Measurements from ENCODE around the gene TOMT.

Gene TOMT

DNA sequence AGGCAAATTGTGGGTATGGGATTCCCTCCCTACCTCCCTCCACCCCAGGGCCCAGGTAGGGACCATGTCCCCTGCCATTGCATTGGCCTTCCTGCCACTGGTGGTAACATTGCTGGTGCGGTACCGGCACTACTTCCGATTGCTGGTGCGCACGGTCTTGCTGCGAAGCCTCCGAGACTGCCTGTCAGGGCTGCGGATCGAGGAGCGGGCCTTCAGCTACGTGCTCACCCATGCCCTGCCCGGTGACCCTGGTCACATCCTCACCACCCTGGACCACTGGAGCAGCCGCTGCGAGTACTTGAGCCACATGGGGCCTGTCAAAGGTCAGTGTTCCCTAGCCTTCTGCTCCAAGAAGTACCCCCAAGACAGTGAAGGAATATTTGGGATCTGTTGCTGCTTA lies at the start of gene TOMT:
TSS of gene TOMT (plus strand) at position 37 of the 400 bp plus-strand sequence. CDS start at position 65, 28 bp downstream.
- no peak for DNase-seq

- DNase-seq, result no peak
Observed at GRCh38 chr11:72058416-72059034, 47.2 kb upstream of the TOMT start.

GRCh38 chr11:72061739-72062396 lies 43.9 kb upstream of the TOMT start:
- DNase-seq, result no peak

DNA sequence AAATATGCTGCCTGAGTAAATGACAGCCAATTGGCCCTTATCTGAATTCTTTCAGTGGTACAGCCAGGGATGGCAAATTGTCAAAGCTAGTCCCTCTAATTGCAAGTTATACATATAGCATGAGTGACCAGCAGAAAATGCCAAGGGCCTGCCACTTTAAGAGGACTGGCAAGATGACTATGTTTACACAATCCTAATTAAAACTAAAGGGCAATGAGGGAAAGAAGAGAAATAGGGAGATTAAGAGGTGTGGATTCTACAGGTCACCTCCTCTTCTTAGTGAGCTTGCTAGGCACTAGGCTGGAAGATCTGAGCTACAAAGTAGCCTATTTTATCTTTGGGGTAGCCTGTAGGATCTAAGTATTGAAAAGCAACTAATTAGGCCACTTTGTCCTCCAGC lies 38.9 kb upstream of the TOMT start:
- no peak for DNase-seq

GRCh38 chr11:72067266-72067665 lies 38.5 kb upstream of the TOMT start:
- no peak for DNase-seq

DNA sequence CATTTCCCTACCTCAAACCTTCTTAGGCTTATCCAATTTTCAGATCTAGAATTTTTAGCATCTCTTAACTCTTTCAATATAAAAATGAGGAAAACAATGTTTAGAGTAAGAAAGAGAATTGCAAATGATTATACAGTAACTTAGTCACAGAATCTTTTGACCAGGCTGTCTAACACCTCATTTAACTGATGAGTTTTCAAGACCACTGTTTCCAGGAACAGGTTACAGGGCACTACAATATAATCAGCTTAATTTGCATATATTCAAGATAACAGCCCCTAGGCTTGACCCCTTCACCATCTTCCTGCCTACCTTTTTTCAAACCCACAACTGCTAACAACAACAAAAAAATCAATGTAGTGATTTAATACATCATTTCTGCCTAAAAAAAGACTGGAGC lies 38.0 kb upstream of the TOMT start:
- no peak for DNase-seq

GRCh38 chr11:72069200-72069599 lies 36.5 kb upstream of the TOMT start:
- DNase-seq, result no peak

- DNase-seq, result peak in 1 of 2 donors; percentile 72
Observed at GRCh38 chr11:72069787-72070251, 35.9 kb upstream of the TOMT start.

- no peak for DNase-seq
Observed at GRCh38 chr11:72070491-72070890, 35.2 kb upstream of the TOMT start.

- no peak for DNase-seq
Observed at GRCh38 chr11:72072348-72072747, 33.4 kb upstream of the TOMT start.

DNA sequence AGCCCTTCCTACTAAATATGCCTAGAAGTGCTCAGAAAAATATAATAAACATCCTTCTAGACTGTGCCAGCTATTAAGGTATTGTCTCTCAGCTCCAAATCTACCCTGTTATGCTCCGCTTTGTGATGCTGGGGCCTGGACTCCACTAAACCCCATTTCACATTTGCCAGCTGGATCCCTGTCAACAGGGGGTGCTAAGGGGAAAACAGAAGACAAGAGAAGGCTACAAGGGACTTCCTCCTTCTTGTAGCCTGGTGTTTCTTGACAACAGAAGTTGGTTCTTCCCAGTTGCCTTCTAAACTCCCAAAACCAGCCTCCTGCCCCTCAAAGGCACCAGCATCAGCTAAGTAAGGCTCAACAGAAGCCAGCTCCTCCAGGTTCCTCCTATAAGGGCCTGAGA lies 30.6 kb upstream of the TOMT start:
- DNase-seq, result peak; percentile 15 to 16

DNA sequence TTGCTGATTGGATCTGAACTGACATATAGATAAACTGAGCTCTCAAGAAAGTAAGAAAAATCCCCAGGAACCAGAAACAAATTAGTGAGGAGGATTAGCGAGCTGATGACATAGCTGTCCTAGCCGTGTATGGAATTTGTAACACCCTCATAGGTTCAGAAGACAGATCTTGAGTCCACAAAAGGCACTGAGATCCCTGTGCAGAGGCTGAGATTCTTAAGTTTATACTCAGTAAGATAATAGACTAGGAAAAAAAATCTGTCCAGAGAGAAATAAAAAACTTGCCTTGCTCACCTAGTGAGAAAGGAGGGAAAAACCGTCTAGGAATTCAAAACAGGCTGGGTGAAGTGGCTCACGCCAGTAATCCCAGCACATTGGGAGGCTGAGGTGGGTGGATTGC lies 30.0 kb upstream of the TOMT start:
- DNase-seq, result no peak

DNA sequence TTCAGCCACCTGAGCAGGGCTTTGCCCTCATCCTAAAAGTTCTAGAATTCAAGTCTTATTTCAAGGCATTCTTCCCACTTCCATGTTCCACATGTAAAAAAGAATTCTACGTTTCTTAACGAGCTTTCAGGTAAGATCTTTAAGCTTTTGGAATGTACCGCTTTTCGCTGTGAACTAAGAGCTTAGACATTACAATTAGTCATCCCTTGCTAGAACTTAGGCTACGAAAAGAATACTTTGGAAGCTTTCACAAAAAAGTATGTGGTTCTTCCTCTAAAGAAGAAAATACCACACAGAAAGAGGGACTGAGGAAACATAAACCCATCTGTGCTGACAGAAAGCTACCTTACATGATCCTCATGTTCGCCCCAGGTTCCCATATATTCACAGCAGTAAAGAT lies 27.2 kb upstream of the TOMT start:
- no peak for DNase-seq

- peak in 1 of 2 donors; percentile 65 for DNase-seq
Observed at GRCh38 chr11:72079819-72080325, 25.9 kb upstream of the TOMT start.

DNA sequence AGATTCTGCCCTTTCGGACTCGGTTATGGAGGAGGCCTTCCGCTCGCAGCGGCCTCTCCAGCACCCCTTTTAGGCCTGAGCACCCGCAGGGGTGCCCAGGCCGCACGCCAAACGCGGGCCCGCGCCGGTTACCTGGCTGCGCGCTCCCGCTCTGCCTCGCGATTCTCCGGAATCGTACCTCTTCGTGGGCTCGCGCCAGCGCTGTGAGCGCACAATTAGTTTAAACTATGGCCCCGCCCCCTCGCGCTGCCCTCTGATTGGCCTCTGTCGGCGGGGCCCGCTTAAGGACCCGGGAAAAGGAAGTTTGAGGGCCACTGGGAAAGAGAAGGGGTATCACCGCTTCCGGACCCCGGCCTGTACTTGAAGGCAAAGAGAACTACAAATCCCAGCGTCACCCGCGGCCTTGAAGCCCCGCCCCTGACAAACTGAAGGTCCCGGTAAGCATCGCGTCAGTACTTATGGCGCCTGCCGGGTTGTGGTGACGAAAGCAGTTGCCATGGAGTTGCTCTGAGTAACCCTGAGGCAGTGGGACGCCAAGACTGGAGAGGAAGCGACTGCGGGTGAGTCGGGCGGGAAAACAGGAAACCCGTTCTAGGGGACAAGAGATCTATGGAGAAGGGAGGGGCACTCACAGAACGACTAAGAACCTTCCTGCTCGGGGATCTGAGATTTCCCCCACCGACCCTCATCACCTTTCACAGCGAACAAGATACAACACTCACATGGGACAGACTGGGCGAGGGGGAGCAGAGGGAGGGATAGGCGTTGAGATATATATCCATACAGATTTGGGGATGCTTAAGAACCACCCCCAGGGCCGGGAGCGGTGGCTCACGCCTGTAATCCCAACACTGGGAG lies 25.2 kb upstream of the TOMT start, which contains the start of the genes LRRC51 and NUMA1:
TSS of gene LRRC51 (plus strand) at position 525 of the 858 bp plus-strand sequence. CDS start 8,234 bp downstream, outside the sequence.
TSS of gene NUMA1 (minus strand) at position 217 of the 858 bp plus-strand sequence. CDS start 44,599 bp downstream, outside the sequence.
- peak; percentile 100 for DNase-seq

DNA sequence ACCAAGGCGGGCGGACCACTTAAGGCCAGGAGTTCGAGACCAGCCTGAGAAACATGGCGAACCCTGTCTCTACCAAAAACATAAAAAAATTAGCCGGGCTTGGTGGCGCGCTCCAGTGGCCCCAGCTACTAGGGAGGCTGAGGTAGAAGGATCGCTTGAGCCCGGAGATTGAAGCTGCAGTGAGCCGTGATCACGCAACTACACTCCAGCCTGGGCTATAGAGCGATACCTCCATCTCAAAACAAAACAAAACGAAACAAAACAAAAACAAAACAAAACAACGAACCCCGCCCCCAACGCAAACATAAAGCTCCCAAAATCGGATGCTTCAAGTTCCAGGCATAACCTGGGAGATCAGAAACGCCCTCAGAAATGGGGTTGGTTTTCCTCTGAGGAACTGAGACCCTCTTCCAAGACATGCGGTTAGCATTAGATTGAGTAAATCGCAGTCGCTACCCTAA lies 24.5 kb upstream of the TOMT start:
- no peak for DNase-seq

DNA sequence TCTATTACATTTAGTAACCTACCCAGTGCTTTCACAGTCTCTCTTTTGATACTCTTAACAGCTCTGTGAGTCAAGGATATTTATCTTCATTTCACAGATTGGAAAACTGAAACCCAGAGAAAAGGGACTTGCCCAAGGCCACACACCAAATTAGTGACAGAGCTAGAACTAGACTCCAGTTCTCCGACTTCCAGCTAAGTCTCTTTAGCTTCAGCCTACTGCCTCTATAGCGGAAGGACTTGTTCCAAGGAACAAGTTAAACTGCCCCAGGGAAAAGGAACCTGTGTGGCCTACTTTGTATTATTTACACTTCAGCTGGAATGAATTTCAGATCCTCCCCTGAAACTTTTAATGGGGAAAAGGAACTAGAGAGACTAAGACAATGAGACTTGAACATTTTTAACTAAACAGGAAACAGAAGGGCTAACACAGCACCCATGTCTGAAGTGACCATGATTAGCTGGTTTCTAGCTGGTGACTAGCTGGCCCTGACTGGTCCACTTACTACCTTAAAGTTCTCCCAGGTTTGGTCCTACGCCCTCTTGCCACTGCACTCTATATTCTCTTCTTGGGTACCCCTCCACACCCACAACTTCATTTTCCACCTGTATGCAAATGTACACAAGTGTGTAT lies 23.8 kb upstream of the TOMT start:
- DNase-seq, result no peak

- no peak for DNase-seq
Observed at GRCh38 chr11:72083414-72083813, 22.3 kb upstream of the TOMT start.

DNA sequence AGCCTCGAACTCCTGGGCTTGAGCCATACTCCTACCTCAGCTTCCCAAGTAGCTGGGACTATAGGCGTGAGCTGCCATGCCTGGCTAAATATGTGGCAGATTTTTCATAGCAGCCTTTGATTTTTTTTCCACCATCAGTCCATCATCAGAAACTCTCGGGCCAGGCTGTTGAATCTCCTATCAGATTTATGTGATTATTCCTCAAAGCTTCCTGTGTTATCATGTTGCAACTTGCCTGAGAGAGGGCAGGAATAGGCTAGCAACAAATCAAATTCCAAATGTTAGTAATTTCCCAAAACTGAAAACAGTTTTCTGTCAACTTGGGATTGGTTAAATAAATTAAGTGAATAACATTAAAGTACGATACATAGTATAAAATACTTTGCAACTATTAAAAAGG lies 21.6 kb upstream of the TOMT start:
- DNase-seq, result no peak

GRCh38 chr11:72084965-72085364 lies 20.8 kb upstream of the TOMT start:
- DNase-seq, result no peak

DNA sequence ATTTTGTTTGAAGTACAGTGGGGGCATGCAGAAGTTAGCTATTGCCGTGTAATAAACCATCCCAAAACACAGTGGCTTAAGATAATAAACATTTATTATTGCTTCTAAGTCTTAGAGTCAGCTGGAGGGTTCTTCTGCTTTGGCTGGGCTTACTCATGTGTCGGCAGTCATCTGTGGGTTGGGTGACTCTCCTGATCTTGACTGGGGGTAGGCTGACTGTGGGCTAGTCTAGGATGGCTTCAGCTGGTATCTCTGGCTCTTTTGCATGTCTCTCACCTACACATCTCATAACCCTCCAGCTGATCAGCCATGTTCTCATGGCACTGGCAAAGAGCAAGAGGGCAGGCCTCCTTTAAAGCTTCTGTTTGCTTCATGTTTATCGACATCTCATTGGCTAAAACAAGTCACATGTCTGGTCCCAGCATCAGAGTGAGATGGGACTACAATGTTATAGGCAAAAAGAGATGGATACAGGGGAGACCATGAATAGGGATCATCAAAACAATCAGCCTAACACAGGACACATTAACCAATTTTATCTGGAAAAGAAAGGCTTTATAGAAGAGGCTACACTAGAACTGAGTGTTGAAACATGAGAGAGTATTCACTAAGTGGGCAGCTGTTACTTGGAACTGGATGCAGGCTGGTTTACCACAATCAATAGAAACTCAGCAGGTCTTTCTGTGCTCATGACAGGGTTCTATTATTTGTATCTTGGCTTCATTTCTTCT lies 19.9 kb upstream of the TOMT start:
- no peak for DNase-seq

All from CD4-positive, alpha-beta T cell treated with Interleukin-4 for 1 hour (primary cell).